ENCODE measurements around the gene SLC24A3.

DNA sequence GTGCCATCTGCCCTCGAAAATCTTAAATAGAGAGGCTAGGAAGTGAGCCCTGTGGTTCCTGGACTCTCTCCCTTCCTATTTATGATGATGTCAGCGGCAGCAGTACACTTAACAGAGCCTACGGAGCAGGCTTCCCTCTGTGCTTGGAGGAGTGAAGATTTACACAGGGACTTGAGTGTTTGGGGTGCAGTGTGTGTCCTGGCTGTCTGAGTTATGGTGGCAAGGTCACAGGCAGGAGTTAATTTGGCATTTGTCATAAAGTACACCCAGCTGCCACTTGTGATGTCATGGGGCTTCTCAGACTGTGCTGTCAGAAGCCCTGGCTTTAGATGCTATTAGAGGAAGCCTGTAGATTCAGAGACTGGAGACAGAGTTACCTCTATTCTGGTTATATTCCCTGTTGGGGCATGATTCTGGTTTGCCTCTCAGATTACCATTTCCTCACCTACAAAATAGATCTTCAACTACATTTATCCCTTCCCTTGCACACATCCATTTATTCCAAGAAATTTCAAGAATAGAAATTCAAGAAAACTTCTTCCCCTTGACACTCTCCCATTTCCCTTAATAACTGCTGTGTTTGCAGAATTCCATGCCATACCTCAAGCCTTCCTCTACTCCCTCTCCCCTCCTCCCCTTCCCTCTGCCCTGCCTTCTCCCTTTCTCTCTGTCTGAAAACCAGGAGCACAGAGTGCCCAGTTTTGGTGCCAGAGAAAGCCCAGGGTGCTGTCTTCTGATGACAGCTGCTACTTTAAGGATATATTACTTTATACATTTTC, 72.1 kb downstream of the SLC24A3 start:
- TF ChIP-seq, protein P1, sequence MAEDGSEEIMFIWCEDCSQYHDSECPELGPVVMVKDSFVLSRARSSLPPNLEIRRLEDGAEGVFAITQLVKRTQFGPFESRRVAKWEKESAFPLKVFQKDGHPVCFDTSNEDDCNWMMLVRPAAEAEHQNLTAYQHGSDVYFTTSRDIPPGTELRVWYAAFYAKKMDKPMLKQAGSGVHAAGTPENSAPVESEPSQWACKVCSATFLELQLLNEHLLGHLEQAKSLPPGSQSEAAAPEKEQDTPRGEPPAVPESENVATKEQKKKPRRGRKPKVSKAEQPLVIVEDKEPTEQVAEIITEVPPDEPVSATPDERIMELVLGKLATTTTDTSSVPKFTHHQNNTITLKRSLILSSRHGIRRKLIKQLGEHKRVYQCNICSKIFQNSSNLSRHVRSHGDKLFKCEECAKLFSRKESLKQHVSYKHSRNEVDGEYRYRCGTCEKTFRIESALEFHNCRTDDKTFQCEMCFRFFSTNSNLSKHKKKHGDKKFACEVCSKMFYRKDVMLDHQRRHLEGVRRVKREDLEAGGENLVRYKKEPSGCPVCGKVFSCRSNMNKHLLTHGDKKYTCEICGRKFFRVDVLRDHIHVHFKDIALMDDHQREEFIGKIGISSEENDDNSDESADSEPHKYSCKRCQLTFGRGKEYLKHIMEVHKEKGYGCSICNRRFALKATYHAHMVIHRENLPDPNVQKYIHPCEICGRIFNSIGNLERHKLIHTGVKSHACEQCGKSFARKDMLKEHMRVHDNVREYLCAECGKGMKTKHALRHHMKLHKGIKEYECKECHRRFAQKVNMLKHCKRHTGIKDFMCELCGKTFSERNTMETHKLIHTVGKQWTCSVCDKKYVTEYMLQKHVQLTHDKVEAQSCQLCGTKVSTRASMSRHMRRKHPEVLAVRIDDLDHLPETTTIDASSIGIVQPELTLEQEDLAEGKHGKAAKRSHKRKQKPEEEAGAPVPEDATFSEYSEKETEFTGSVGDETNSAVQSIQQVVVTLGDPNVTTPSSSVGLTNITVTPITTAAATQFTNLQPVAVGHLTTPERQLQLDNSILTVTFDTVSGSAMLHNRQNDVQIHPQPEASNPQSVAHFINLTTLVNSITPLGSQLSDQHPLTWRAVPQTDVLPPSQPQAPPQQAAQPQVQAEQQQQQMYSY (CRISPR knock-in tag; IDR thresholded peaks at IDR 0.05) = no peak
- TF ChIP-seq MXD3 (CRISPR knock-in tag; IDR thresholded peaks at IDR 0.05) (no peak), CTCF (CRISPR knock-in tag; IDR thresholded peaks at IDR 0.05) (no peak), PRDM10 (CRISPR knock-in tag; IDR thresholded peaks at IDR 0.05; ENCODE audit: low read depth) (no peak), FOSL2 (CRISPR knock-in tag; IDR thresholded peaks at IDR 0.05) (no peak), SP5 (CRISPR knock-in tag; IDR thresholded peaks at IDR 0.05; ENCODE audit: borderline replicate concordance, low read depth) (no peak), ETS1 (CRISPR knock-in tag; IDR thresholded peaks at IDR 0.05) (no peak), ZNF512 (CRISPR knock-in tag; IDR thresholded peaks at IDR 0.05) (no peak), NCOA2 (CRISPR knock-in tag; IDR thresholded peaks at IDR 0.05) (no peak)
- TF ChIP-seq, protein P2, sequence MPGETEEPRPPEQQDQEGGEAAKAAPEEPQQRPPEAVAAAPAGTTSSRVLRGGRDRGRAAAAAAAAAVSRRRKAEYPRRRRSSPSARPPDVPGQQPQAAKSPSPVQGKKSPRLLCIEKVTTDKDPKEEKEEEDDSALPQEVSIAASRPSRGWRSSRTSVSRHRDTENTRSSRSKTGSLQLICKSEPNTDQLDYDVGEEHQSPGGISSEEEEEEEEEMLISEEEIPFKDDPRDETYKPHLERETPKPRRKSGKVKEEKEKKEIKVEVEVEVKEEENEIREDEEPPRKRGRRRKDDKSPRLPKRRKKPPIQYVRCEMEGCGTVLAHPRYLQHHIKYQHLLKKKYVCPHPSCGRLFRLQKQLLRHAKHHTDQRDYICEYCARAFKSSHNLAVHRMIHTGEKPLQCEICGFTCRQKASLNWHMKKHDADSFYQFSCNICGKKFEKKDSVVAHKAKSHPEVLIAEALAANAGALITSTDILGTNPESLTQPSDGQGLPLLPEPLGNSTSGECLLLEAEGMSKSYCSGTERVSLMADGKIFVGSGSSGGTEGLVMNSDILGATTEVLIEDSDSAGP (CRISPR knock-in tag; IDR thresholded peaks at IDR 0.05; ENCODE audit: borderline replicate concordance) = no peak
